ENCODE measurements around the gene AGTR1.
"Not testable (repeated sequence)": the region's sequence is repeated elsewhere in the genome, so short reads cannot be mapped to it uniquely, and the experiment has no call there.

The AGTR1 gene

DNA sequence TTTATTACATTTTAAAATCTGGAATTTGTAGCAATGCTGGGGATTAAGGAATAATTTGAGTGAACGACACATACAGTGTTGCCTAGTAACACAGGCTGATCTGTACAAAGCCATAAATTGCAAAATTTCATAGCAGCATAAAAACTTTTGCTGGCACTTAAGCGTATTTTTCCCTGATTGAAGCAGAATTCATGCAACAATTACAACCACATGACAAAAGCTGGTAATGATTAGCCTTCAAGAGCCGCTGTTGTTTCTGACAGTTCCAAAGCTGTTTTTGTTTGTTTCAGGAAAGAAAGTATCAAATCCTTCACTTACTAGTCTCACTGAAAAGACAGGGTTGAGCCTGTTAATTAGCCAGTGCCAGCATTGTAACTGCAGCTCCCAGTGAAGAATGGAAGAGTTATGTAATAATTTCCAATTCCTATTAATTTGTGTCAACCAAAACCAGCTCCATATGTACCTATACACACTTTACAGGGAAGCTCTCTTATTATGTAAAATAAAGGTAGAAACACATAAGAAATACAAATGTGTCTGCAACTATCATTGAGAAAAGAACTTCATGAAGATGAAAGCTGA lies 60.7 kb downstream of the AGTR1 start:
- DNase-seq (ENCODE audit: low spot score): no peak

DNA sequence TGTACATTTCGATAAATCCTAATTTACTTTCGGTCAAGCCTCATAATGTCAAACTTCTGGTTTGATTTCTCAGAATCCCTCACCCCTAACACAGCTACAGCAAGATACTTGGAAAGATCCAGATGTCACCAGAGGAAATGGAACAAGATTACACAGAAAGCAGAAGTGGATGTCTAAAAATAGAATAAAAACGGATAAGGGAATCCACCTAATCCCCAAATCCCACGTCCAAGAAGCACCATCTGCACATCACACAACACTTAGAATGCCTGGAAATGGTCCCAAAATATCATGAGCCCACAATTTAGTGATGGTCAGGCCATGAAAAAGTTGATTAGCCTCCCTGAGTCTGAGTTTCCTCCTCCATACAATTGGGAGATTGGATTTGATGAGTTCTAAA lies 61.7 kb downstream of the AGTR1 start:
- no peak for DNase-seq (ENCODE audit: low spot score)

DNA sequence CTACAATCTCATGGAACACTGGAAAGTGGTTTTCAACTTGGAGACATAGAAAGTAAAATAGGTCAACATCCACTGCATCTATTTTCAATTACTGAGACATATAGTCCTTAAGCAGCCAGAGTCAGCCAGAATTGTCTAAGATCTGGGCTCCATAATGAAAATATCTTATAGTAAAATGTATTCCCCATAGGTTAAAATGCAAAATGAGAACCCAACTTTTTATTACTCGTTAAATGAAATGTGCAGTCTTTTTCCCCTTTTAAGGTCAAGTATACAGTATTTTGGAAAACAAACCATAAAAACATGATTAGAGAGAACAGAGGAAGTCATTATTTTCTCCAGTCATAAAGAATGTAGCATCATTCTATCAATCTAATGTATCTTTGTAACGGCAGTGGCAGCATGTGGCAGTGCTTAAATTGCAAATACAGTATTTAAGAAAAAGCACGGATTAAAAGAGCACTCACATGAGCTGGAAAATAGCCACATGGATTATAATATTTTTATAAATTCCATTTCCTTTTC lies 65.5 kb downstream of the AGTR1 start:
- DNase-seq (ENCODE audit: low spot score): no peak

DNA sequence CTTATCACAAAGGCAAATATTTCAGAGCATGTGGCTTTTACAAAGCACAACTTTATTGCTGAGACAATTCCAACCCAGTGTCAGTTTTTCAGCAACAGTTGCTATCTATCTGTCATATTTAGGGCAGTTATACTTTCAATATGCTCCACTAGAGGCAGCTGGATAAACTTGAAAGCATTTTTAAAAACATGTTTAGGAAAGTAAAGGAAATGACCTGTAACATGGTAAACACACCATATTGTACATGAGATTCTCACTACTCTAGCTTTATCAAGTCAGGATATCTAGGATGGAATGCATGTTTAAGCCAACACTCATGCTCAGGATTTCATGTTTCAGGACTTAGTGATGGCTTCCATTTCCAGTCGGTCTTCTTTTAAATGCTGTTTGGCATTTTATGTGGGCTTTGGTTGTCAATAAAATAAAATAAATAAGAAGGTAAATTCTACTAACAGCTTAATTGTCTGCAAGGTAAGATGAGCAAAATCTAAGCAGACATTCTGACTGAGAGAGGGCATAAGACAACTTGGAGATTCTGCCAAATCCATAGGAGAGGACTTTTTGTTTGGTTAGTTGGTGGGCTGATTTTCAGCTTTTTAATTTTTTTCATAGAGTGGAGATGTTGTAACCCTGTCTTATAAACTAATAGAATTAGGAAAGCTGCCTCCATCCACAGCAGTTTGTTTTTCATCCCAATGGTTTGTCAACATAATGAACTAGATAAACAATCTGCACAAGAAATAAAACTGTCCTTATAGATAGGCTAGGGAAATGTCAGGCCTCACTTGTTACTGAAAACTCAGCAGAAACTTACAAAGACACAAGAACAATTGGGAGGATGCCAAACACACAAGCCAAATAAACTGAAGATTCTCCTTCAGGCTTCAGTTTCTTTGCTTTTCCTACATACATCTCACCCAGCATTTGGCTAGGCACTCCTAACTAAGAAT lies 66.6 kb downstream of the AGTR1 start:
- no peak for DNase-seq (ENCODE audit: low spot score)

DNA sequence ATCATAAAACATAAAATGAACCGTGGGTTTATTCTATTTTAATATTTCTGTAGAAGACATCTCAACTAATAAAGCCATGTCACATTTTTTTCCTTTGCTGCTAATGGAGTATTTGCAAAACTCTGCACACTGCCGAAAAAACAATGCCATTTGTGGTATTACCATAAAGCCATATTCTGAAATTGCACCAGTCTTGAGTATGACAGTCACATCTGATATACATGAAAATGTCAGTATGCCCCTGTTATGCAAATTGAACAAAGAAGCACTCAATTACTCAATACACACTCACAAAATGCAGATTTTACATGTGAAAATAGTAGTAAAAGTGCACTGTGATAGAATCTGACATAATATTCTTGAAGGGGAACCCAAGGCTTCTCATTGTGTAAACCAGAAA lies 74.7 kb downstream of the AGTR1 start:
- DNase-seq (ENCODE audit: low spot score): no peak

DNA sequence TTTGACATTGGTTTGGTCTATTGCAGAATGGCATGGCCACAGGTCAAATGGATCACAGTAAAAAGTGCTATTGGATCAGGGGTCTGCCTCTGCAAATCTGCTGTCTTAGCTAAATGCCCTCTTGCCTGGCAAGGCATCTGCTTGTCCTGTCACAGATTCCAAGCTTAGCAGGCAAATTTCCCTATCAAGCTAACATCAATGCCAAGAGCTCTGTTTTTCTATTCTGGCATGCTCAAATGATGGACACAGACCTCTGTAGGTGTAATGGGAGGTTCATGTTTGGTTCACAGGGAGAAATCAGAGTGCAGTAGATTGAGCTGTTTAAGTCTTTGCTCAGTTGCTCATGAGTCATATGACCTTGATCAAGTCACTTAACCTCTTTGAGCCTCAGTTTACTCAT lies 75.1 kb downstream of the AGTR1 start:
- no peak for DNase-seq (ENCODE audit: low spot score)

DNA sequence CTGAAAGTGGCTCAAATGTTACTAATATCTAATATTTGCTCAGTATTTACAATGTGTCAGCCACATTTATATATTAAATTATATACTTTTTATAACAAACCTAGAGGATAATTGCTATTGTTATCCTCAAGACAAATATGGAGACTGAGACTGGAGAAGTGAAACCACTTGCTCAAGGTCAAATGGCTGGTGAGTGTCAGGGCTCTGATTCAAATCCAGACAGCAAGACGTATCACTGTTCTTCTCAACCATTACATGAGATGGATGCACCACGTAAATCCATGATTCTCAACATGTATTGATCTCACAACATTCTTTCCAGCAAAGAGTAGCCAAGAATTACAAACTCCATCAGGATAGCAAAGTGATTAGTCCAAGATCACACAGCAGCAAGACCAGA lies 76.1 kb downstream of the AGTR1 start:
- DNase-seq (ENCODE audit: low spot score): no peak

DNA sequence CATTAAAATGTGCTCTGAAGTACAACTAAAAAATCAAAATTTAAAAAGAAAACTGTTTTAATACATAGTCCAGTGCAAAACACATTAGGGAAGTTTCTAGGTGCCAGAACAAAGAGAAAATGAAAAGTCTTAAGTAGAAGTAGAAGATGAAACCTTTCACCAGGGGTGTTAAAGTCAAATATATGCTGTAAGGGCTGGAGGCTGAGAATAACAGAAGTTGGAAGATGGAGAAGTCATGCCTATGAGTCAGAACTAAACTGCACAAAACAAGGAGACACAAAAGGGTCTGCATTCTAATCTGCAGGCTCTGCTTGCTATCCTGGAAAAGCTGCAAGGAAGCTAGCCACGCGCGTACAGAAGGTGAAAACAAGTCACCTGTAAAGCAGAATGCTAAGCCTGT lies 81.2 kb downstream of the AGTR1 start:
- DNase-seq (ENCODE audit: low spot score): no peak

DNA sequence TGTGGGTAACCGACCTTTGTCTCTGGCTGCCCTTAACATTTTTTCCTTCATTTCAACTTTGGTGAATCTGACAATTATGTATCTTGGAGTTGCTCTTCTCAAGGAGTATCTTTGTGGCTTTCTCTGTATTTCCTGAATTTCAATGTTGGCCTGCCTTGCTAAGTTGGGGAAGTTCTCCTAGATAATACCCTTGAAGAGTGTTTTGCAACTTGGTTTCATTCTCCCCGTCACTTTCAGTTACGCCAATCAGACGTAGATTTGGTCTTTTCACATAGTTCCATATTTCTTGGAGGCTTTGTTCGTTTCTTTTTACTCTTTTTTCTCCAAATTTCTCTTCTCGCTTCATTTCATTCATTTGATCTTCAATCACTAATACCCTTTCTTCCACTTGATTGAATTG lies 87.3 kb downstream of the AGTR1 start:
- DNase-seq (ENCODE audit: low spot score): not testable (repeated sequence)

DNA sequence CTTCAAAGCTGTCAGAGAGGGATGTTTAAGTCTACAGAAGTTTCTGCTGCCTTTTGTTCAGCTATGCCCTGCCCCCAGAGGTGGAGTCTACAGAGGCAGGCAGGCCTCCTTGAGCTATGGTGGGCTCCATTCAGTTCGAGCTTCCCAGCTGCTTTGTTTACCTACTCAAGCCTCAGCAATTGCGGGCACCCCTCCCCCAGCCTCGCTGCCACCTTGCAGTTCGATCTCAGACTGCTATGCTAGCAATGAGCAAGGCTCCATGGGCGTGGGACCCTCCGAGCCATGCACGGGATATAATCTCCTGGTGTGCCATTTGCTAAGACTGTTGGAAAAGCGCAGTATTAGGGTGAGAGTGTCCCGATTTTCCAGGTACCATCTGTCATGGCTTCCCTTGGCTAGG lies 88.5 kb downstream of the AGTR1 start:
- DNase-seq (ENCODE audit: low spot score): not testable (repeated sequence)

DNA sequence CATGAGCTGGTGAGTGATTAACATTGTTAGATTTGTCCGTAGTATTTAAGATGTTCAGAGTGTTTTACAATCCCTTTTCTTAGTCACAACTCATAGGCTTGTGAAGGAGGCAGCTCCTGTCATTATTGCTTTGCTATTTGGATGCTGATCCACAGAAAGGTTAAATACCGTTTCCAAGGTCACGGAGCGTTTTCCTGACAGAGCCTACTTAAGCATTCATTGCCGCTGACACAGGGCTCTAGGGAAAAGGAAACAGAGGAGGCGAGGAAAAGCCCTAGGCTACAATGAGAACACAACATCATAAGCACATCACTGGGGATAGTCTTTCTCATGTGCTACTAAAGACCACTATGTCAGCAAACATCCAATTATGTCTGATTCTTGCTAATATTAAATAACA lies 91.4 kb downstream of the AGTR1 start:
- DNase-seq (ENCODE audit: low spot score): peak; percentile 50

DNA sequence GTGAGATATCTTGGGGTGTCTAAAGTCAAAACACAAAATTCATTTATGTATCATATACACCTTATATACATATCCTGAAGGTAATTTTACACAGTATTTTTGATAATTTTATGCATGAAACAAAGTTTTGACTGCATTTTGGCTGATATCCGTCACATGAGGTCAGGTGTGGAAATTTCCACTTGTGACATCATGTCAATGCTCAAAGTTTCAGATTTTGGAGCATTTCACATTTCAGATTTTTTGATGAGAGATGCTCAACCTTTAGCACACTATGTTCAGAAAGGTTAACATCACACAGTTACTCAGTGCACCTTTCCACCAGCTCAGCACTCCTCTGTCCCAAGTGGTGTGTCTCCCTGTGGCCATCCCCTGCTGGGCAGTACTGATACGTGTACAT lies 92.2 kb downstream of the AGTR1 start:
- no peak for DNase-seq (ENCODE audit: low spot score)

DNA sequence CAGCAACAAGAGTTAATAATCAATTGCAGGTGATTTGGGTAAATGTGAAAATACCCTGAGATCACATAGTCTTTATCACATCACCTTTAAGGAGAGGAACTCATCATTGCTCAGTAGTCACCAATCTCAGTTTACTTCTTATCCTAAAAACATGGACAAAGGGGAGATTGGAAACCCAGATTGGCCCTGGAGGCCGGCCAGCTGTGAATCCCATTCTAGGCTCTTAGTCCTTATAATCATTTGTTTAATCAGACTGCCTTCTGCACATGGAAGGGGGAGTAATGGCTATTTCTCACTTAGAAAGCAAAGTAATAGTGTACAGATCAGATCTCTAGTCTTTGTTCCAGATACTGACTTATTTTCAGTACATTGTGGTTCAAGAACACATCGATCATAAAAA lies 92.7 kb downstream of the AGTR1 start:
- no peak for DNase-seq (ENCODE audit: low spot score)

DNA sequence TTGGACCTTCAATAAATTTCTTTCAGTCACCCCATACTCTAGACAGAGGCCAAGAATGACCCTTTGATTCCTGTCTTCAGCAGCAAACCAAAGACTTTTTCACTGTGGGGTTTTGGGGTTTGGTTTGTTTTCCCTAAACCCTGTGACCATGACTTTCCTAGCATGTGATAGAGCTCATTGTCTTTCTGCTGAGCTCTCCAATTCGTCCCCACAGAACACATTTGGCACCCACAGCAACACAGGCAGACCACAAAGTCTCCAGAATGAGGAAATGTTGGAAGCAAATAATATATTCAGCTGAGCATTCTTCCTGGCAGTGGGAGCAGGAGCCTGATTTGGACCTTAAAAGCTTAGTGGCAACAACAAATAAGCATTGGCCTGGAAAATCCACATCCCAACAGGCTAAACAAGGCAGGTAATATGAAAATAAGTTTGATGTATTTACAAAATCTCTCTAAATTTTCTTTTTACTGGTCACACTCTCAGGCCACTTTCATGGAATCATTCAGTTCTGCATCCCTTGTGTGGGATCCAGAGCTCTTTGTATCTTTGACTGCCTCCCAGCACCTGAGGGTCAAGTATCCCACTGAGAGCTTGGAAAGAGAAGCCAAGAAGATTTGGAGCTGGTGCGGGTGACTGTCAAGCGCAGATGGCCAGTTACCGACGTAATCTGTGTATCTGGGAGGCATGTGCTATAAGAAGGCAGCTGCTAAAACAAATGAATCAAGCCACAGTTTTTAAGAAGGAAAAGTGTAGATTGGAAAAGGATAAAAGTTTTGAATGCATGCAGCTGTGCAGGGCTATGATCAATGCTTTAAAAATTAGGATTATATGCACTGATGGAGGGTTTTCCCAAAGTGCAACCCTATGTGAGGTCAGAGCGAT lies 93.4 kb downstream of the AGTR1 start:
- DNase-seq (ENCODE audit: low spot score): no peak

DNA sequence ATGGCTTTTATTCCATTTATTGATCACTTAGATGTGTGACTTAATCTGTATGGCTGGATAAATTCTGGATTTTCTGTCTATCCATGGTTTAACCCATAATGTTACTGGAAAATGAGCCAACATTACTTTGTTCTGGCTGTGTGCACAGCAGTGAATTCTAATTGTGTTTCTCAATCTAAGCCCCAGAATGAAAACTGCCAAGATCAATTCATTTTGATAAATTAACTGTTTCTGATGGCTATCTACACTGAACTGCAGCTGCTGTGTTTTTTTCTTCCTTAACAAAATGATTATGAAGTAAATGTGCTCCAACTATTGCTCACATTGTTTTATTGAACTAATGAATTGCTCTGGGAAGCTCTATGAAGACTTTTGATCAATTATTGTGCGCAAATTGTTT lies 94.2 kb downstream of the AGTR1 start:
- no peak for DNase-seq (ENCODE audit: low spot score)

DNA sequence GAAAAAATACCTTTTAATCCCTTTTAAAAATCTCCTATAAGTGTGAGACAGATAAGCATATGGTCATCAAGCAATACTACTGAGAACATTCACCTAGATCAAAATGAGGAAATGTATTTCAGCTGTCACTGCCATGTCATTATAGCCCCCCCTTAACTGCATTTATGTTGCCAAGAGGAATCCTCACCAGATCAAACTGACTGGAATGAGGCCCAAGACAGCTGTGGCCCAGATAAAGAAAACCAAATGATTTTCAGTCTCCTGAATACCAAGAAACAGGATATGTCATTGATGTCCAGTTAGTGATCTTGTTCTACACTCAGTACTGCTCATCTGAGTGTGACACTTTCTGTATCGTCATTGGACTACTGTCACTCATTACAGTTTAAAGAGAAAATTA lies 94.8 kb downstream of the AGTR1 start:
- DNase-seq (ENCODE audit: low spot score): no peak

Measured in ecto neural progenitor cell (in vitro differentiated cells).